GM21528 (cell line): ENCODE data around the gene ODAPH.
"Not testable (repeated sequence)": the region's sequence is repeated elsewhere in the genome, so short reads cannot be mapped to it uniquely, and the experiment has no call there.

Experiments used
- ATAC-seq: cut with Tn5 transposase; IDR thresholded peaks from one replicate; pipeline ENCODE4 v1.9.1; 2021; ENCODE audit warnings: mild to moderate bottlenecking, moderate library complexity; ENCODE audit not compliant: unreplicated experiment, low FRiP score

The ODAPH gene

DNA sequence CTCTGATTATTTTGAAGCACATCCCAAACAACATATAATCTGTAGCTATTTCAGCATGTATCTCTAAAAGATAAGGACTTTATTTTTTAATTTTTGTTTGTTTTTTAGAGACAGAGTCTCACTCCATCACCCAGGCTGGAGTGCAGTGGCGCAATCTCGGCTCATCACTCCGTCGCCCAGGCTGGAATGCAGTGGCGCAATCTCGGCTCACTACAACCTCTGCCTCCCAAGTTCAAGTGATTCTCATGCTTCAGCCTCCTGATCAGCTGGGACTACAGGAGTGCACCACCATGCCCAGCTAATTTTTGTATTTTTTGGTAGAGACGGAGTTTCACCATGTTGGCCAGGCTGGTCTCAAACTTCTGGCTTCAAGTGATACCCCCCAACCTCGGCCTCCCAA lies 11.6 kb upstream of the ODAPH start:
- not testable (repeated sequence) for ATAC-seq

DNA sequence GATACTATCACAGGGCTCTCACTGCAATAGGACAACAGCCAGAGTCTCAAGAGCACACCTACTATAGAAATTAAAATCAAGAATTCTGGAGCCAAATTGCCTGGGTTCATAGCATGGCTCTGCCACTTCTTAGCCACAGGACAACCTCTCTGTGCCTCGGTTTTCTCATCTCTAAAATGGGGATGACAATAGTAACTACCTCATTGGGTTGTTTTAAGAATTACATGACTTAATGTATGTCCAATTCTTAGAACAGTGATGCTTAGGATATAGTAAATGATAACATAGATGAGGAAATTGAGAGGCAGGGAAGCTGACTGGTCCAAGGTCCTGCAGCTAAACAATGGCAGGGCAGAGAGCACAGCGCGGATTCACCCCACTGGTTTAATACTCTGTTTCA lies 11.0 kb upstream of the ODAPH start:
- ATAC-seq, result no peak

DNA sequence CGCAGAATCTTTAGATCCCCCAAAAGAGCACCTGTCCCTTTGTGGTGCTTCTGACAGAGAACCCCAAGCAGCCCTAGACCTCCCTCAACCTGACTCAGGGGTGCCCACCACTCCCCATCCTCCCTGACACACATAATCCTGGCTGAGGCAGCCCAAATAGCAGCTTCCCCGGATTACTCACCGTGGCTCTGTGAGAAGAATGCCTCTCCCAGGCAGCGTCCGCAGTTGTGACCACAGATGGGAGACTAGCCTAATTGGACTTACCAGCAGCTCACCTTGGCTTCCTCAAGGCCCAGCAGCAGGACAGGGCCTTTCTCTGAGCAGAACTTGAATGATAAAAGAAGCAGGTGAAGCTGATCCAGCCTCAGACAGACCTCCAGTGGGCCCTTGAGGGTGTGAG lies 10.3 kb upstream of the ODAPH start:
- no peak for ATAC-seq

DNA sequence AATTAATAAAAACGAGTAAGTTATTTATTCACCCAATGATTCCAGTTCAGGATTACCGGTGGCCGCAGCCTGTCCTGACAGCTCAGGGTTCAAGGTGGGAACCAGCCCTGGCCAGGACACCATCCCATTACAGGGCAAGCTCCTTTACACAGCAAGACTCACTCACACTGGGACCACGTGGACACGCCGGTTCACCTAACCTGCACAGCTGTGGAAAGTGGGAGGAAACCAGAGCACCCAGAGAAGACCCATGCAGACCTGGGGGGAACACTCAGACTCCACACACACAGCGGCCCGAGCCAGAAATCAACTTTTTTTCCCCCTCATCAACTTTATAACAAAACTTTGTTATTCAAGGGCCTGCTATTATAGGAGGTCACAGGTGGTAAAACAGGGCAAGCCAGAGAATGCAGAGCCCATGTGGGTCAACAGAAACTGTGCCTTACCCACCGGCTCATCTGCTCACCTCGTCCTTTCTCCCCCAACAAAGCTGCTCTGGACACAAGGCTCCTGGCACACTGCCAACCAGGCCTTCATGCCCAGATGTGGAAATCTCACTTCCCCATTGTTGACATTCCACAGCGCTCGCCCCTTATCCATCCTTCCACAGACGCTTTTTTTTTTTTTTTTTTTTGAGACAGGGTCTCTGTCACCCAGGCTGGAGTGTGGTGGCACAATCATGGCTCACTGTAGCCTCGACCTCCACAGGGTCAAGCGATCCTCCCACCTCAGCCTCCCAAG lies 8.0 kb upstream of the ODAPH start:
- no peak for ATAC-seq

DNA sequence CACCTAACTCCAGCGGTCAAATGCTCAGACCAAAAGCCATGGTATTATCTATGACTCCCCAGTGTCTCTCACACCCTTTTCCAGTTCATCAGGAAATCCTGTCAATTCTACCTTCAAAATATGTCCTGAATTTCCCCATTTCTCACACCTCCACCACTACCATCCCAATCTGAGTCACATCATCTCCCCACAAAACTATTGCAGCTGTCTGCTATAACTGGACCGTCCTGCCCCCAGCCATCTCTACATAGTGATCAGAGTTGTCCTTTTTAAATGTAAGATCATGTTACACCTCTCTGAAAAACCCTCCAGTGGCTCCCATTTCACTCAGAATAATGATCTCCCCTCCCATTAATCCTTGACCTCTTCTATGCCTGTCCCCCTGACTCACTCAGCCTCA lies 6.8 kb upstream of the ODAPH start:
- no peak for ATAC-seq

DNA sequence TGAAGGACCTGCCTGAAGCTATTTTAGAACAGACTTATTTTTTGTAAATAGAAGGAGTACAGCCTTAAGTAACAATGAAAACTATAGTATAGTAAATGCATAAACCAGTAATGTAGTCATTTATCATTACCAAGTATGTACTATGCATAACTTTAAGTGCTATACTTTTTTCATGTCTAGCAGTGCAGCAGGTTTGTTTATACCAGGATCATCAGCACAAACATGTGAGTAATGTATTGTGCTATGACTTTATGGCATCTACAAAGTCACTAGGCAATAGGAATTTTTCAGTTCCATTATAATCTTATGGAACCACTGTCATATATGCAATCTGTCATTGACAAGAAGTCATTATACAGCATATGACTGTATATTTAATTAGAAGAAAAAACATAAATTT lies 3.4 kb upstream of the ODAPH start:
- ATAC-seq, result no peak

DNA sequence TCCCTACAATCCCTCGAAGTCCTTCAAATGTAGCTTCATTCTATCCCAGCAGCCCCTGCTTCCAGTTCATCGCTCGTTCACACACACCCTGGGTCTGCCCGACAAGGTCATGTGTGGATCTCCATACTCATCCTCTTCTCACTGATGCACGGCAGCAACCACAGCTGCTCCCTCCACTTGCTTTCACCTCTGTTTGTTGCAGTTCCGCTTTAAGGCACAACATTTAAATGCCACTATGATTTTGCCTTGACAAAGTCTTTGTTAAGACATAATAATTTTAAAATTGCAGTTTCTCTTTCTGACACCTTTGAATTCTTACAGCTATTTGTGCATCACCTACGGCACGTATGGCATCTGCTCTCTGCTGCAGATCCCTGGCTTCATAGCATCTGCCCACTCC lies 1.8 kb downstream of the ODAPH start:
- no peak for ATAC-seq

DNA sequence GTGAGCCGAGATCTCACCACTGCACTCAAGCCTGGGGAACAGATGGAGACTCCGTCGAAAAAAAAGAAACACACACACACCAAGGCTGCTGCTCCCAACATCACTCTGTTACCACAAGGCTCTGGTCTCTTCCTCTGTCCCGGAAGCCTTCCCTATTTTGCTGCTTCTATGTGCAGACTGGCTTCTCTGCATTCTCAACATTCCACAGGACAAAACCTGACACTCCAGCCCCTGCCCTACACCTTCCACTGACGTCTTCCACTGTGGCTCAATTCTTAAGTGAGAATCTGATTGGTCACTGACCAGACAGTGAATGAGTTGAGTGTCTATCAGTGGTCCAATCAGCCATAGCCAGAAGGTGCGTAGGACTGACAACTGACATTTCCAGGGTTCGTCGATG lies 5.9 kb downstream of the ODAPH start:
- ATAC-seq, result no peak

DNA sequence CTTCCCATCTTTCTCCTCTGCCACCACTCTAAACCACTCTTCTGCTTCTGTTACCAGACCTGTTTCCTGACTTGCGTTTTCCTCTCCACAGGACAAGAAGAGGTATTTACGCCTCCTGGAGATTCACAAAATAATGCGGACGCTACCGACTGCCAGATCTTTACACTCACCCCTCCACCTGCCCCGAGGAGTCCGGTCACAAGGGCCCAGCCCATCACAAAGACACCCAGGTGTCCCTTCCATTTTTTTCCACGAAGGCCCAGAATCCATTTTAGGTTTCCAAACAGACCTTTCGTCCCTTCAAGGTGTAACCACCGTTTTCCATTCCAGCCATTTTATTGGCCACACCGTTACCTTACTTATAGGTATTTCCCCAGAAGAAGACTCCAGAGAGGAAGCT lies 8.2 kb downstream of the ODAPH start:
- ATAC-seq, result no peak

DNA sequence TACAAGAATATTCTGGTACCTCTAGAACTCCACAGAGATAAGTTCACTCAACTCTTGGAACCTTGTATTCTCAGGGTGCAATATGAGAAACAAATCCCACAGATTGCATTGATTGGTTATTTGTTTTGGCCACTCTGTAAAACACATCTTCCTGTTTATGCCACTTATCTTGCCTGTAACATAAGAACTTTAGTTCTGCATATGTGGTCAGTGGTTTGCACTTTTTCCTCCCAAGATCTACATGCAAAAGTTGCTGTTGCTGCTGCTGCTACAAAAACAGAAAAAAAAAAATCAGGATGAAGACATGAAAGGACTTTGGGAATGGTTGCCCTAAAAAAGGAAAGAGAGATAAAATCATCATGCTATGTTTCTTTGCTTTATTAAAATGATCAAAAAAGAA lies 9.6 kb downstream of the ODAPH start:
- no peak for ATAC-seq

DNA sequence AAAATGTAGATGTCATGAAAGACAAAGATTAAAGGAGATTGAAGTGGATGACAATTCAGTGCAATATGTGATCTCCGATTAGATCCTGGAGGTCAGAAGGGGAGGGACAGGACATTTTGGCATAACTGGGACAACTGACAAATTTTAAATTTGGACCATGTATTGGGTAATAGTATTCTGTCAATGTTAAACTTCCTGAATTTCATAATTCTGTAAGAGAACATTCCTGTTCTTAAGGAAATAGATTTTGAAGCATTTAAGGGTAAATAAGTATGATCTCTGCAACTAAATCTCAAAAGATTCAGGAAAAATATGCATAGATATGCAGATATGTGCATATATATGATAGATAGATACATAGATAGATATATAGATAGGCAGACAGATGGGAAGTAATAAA lies 11.0 kb downstream of the ODAPH start:
- no peak for ATAC-seq

DNA sequence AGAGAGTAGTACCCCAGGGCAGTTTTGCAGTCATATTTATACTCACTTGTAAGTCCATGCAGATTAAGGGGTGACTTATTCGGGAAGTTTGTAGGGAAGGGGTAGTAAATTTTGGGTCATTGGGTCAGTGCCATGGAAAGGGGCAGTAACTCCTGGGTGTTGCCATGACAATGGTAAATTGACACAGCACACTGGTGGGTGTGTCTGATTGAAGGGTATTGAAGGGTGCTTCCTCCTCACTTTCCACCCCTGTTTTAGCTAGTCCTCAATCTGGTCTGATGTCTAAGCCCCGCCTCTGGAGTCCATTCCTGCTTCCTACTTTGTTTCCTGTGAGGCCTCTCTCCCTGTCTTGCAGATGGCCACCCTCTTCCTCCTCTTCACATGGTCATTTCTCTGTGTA lies 11.9 kb downstream of the ODAPH start:
- ATAC-seq, result no peak

DNA sequence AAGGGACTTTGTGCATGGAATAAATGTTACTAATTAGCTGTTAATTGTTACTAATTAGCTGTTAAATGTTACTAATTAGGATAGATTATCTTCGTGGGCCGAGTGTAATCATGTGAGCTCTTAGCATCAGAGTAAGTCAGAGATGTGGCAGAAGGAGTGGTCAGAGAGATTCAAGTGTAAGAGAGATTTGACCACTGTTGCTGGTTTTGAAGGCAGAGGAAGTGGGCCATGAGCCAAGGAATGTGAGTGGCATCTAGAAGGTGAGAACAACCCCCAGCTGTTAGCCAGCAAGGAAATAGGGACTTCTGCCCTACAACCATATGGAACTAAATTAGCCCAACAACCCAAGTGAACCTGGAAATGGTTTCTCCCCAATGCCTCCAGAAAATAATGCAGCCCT lies 28.2 kb downstream of the ODAPH start:
- ATAC-seq, result no peak

DNA sequence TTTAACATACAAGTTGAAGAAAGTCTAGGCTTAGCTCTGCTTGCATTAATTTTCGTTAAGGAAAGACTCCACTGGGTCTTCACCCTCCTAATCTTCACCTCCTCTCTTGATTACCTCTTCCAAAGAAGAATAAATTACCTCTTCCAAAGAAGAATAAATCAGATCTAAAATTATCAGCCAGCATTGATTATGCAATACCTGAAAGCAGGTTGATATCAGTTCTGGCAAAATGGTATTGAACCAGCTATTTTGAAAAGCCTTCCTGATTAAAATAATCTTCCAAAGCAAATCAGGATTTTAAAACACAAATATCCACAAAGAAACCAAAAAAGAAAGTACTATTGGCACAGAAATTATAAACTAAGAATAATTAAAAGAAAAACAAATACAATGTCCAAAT lies 37.5 kb downstream of the ODAPH start:
- no peak for ATAC-seq

DNA sequence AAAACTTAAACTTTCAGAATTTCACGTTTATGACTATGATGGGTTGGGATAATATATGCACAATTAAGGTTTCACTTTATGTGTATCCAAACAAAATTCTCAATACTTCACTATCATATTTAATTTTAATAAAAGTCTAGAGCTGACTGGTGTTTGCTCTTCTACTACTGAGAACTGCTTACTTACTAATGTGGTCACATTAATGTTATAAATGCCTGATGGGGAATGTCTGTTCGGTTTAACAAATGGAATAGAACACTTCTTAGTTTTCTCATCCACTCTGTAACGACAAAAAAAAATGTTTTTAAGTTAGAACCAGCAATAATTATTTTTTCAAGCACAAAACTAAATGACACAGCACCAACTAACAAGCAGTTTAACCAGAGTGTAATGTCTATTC lies 40.2 kb downstream of the ODAPH start:
- no peak for ATAC-seq

DNA sequence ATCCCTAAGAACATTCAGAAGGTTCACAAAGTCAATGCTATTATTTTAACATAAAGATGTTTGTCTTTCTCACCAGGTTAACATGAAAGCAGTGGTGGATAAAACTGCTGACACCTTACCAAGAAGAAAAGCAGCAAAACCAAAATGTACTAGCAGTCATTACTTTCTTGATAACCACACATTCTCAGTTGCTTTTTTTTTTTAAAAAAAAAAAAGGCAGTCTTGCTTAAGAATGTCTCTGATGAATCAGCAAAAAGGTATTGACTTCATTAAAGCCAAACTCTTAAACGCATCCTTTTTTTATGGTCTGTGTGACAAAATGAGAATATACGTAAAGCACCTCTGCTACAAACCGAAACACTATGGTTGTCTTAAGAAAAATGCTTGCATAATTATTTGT lies 42.5 kb downstream of the ODAPH start:
- ATAC-seq, result no peak

DNA sequence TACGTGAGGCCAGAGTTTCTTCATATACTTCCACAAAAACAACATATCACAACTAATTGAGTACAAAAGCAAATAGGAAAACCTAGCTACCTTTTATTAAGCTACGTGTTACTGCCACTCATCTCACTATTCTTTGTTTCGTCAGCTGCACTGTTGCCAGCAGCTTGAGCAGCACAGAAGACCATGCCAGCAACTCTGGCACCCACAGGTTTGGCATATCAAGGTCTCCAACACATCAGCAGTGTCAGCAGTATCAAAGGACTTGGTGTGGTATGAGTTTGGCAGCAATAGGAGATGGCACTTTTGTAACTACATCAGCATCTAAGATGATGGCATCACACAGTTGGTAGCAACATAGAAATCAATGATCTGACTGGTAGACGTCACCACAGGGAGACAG lies 43.8 kb downstream of the ODAPH start:
- no peak for ATAC-seq

DNA sequence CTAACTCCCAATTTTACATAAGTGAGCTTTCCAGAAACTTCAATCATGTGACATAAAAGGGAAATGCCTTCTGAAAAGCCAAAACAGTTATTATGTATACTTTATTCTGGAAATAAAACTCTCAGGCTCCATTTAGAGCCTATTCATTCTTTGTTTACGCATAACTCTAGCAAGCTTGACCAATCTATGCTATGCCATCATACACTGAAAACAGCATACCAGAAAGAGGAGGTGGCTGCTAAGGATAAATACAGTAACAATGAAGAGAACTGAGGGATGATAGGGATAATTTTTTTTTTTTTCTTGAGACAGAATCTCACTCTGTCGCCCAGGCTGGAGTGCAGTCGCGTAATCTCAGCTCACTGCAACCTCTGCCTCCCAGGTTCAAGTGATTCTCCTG lies 50.1 kb downstream of the ODAPH start:
- ATAC-seq, result no peak

DNA sequence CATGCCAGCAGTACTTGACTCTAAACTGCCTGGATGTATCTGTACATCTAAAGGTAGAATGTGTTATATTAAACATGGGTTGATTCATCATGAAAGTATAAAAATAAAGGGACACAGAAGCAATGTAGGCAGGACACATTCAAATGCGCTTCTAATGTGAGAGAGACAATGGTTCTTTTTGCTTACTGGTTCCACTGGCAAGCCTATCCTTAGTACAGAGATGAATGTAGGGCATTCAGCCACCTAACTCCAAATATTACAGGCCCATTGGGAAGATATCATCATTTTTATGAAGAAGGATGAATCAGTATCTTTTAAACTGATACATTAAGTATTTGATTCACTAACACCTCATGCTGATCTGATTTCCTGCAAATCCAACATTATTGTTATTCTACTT lies 56.4 kb downstream of the ODAPH start:
- ATAC-seq, result no peak
